Measurements from ENCODE around the gene DDX4.
"Not testable (repeated sequence)": the region's sequence is repeated elsewhere in the genome, so short reads cannot be mapped to it uniquely, and the experiment has no call there.

DDX4 gene

GRCh38 chr5:55750499-55750898, 12.6 kb downstream of the DDX4 start:
- no peaks in the 10 kb centered on the region for H3K36me3 ChIP-seq (ENCODE audit: insufficient read depth, low read length)
- no peak overlapping the region for H3K9ac ChIP-seq (ENCODE audit: low read depth, low read length)
- H3K4me1 ChIP-seq (ENCODE audit: insufficient read depth, low read length): 0 out of 2 replicates have a peak, but pooled peaks cover 4% of the 10 kb centered on the region
- no peaks in the 10 kb centered on the region for H3K9me3 ChIP-seq (ENCODE audit: control insufficient read depth, insufficient read depth, low read length)

- Histone ChIP-seq H3K36me3 (ENCODE audit: insufficient read depth, low read length) (no peaks in the 10 kb centered on the region), H3K9me3 (ENCODE audit: control insufficient read depth, insufficient read depth, low read length) (no peaks in the 10 kb centered on the region), H3K9ac (ENCODE audit: low read depth, low read length) (no peak overlapping the region), H3K4me1 (ENCODE audit: insufficient read depth, low read length) (no peaks in the 10 kb centered on the region)
These were observed 20.4 kb downstream of the DDX4 start for GRCh38 chr5:55758231-55758630.

GRCh38 chr5:55758714-55759113, 20.9 kb downstream of the DDX4 start:
- no peaks in the 10 kb centered on the region for H3K4me1 ChIP-seq (ENCODE audit: insufficient read depth, low read length)
- no peaks in the 10 kb centered on the region for H3K9me3 ChIP-seq (ENCODE audit: control insufficient read depth, insufficient read depth, low read length)
- no peak overlapping the region for H3K9ac ChIP-seq (ENCODE audit: low read depth, low read length)
- no peaks in the 10 kb centered on the region for H3K36me3 ChIP-seq (ENCODE audit: insufficient read depth, low read length)

- H3K36me3 ChIP-seq (ENCODE audit: insufficient read depth, low read length); H3K9ac ChIP-seq (ENCODE audit: low read depth, low read length); H3K4me1 ChIP-seq (ENCODE audit: insufficient read depth, low read length); H3K9me3 ChIP-seq (ENCODE audit: control insufficient read depth, insufficient read depth, low read length): not testable (repeated sequence)
These were observed 23.9 kb downstream of the DDX4 start for GRCh38 chr5:55761721-55762120.

GRCh38 chr5:55763746-55764420, 26.0 kb downstream of the DDX4 start:
- Histone ChIP-seq H3K9me3 (ENCODE audit: control insufficient read depth, insufficient read depth, low read length) (no peaks in the 10 kb centered on the region), H3K4me1 (ENCODE audit: insufficient read depth, low read length) (no peaks in the 10 kb centered on the region), H3K9ac (ENCODE audit: low read depth, low read length) (no peak overlapping the region), H3K36me3 (ENCODE audit: insufficient read depth, low read length) (no peaks in the 10 kb centered on the region)

GRCh38 chr5:55768279-55768678, 30.4 kb downstream of the DDX4 start:
- no peaks in the 10 kb centered on the region for H3K36me3 ChIP-seq (ENCODE audit: insufficient read depth, low read length)
- H3K4me1 ChIP-seq (ENCODE audit: insufficient read depth, low read length): peaks cover 18% of the 10 kb centered on the region
- no peak overlapping the region for H3K9ac ChIP-seq (ENCODE audit: low read depth, low read length)
- H3K9me3 ChIP-seq (ENCODE audit: control insufficient read depth, insufficient read depth, low read length): no peaks in the 10 kb centered on the region

- Histone ChIP-seq H3K36me3 (ENCODE audit: insufficient read depth, low read length) (no peaks in the 10 kb centered on the region), H3K9ac (ENCODE audit: low read depth, low read length) (no peak overlapping the region), H3K9me3 (ENCODE audit: control insufficient read depth, insufficient read depth, low read length) (no peaks in the 10 kb centered on the region), H3K4me1 (ENCODE audit: insufficient read depth, low read length) (peaks cover 18% of the 10 kb centered on the region)
These were observed 33.4 kb downstream of the DDX4 start for GRCh38 chr5:55771175-55771655.

GRCh38 chr5:55773057-55773456, 35.2 kb downstream of the DDX4 start:
- no peaks in the 10 kb centered on the region for H3K36me3 ChIP-seq (ENCODE audit: insufficient read depth, low read length)
- H3K9ac ChIP-seq (ENCODE audit: low read depth, low read length): no peak overlapping the region
- no peaks in the 10 kb centered on the region for H3K9me3 ChIP-seq (ENCODE audit: control insufficient read depth, insufficient read depth, low read length)
- H3K4me1 ChIP-seq (ENCODE audit: insufficient read depth, low read length): peaks cover 18% of the 10 kb centered on the region

GRCh38 chr5:55777332-55777731, 39.5 kb downstream of the DDX4 start:
- Histone ChIP-seq H3K9ac (ENCODE audit: low read depth, low read length) (no peak overlapping the region), H3K4me1 (ENCODE audit: insufficient read depth, low read length) (peaks cover 5% of the 10 kb centered on the region; the same call in 1 of the 2 replicates), H3K36me3 (ENCODE audit: insufficient read depth, low read length) (no peaks in the 10 kb centered on the region), H3K9me3 (ENCODE audit: control insufficient read depth, insufficient read depth, low read length) (no peaks in the 10 kb centered on the region)

- H3K4me1 ChIP-seq (ENCODE audit: insufficient read depth, low read length): no peaks in the 10 kb centered on the region
- H3K36me3 ChIP-seq (ENCODE audit: insufficient read depth, low read length): no peaks in the 10 kb centered on the region
- H3K9me3 ChIP-seq (ENCODE audit: control insufficient read depth, insufficient read depth, low read length): no peaks in the 10 kb centered on the region
- no peak overlapping the region for H3K9ac ChIP-seq (ENCODE audit: low read depth, low read length)
These were observed 63.1 kb downstream of the DDX4 start for GRCh38 chr5:55800924-55801323.

- not testable (repeated sequence) for H3K36me3 ChIP-seq (ENCODE audit: insufficient read depth, low read length); H3K9ac ChIP-seq (ENCODE audit: low read depth, low read length); H3K4me1 ChIP-seq (ENCODE audit: insufficient read depth, low read length); H3K9me3 ChIP-seq (ENCODE audit: control insufficient read depth, insufficient read depth, low read length)
These were observed 71.0 kb downstream of the DDX4 start for GRCh38 chr5:55808814-55809213.

GRCh38 chr5:55815939-55816338, 78.1 kb downstream of the DDX4 start:
- not testable (repeated sequence) for H3K4me1 ChIP-seq (ENCODE audit: insufficient read depth, low read length); H3K36me3 ChIP-seq (ENCODE audit: insufficient read depth, low read length); H3K9me3 ChIP-seq (ENCODE audit: control insufficient read depth, insufficient read depth, low read length); H3K9ac ChIP-seq (ENCODE audit: low read depth, low read length)

- no peaks in the 10 kb centered on the region for H3K36me3 ChIP-seq (ENCODE audit: insufficient read depth, low read length)
- H3K9me3 ChIP-seq (ENCODE audit: control insufficient read depth, insufficient read depth, low read length): no peaks in the 10 kb centered on the region
- H3K9ac ChIP-seq (ENCODE audit: low read depth, low read length): no peak overlapping the region
These were observed 78.5 kb downstream of the DDX4 start for GRCh38 chr5:55816342-55816741.

GRCh38 chr5:55817030-55817429, 79.2 kb downstream of the DDX4 start:
- H3K36me3 ChIP-seq (ENCODE audit: insufficient read depth, low read length): no peaks in the 10 kb centered on the region
- H3K4me1 ChIP-seq (ENCODE audit: insufficient read depth, low read length): no peaks in the 10 kb centered on the region
- no peak overlapping the region for H3K9ac ChIP-seq (ENCODE audit: low read depth, low read length)
- H3K9me3 ChIP-seq (ENCODE audit: control insufficient read depth, insufficient read depth, low read length): no peaks in the 10 kb centered on the region

More at GRCh38 chr5:55816342-55816741, 78.5 kb downstream of the DDX4 start:
- no peaks in the 10 kb centered on the region for H3K4me1 ChIP-seq (ENCODE audit: insufficient read depth, low read length)

GRCh38 chr5:55820488-55820887, 82.6 kb downstream of the DDX4 start:
- no peaks in the 10 kb centered on the region for H3K36me3 ChIP-seq (ENCODE audit: insufficient read depth, low read length)
- H3K9ac ChIP-seq (ENCODE audit: low read depth, low read length): no peak overlapping the region
- no peaks in the 10 kb centered on the region for H3K9me3 ChIP-seq (ENCODE audit: control insufficient read depth, insufficient read depth, low read length)
- no peaks in the 10 kb centered on the region for H3K4me1 ChIP-seq (ENCODE audit: insufficient read depth, low read length)

Measured in ES-I3 (cell line).